ENCODE results near the gene CROCC2.

- TF ChIP-seq CTCF (IDR thresholded peaks at IDR 0.05), result no peak
- no peak for TF ChIP-seq POLR2A (IDR thresholded peaks at IDR 0.05)
- no peak for TF ChIP-seq POLR2AphosphoS5 (IDR thresholded peaks at IDR 0.05; ENCODE audit: insufficient read depth in 1 of 2, low read depth in 1 of 2)
Measured at GRCh38 chr2:240864475-240864874, 41.7 kb upstream of the CROCC2 start.
